ENCODE results near the gene NPPA. TPM values are rescaled to one million over a fixed set of nuclear protein-coding genes. Genes with fewer than 3 reads are reported as not detected.
"Not testable (repeated sequence)": the region's sequence is repeated elsewhere in the genome, so short reads cannot be mapped to it uniquely, and the experiment has no call there.

Gene NPPA
- not detected for total RNA-seq

DNA sequence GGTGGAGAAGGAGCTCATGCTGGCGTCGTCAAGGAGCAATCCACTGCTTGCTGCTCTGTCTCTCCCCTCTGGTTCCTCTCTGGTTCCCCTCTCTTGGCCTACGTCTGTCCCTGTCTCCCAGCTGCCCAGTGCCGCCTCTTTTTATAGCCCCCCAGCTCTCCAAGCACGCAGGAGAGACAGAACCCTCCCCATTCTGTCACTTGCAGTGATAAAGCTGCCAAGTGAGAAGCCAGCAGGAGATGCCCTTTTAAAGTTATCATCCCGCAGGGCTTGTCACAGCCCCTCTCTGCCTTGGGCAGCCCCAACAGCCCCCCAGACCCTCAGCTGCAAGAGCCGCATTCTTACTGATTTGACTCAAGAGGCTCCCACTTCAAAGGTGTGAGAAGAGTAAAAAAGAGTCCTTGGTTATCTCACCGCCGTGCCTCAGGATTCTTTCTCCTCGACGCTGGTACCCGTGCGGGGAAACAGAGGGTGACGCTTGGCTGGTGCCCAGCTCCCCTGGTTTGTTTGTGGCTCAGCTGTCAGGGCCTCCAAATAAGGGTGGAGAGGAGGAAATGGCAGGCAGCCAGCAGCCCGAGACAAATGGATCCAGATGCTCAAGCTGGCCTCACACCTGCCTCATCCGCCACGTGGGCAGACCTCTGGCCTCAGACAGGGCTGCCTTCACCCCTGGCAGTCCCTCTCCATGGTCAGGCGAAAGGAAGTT is at the start of gene NPPA:
Gene NPPA (minus strand): TSS at position 117 of the 706 bp plus-strand sequence. CDS start 99 bp downstream, at position 18.
- no peak for DNase-seq
- no peaks in the 10 kb centered on the region for H3K9me3 Mint-ChIP-seq
- POLR2A ChIA-PET, result interaction anchor here (0.8 to 1.0 kb wide), 2 partner anchors 60 to 61 kb away, joined by 3 read pairs; no protein-coding TSS in a partner anchor
- no peak within 1 kb of the TSS for H3K27ac Mint-ChIP-seq
- H3K4me3 Mint-ChIP-seq, result no peak within 1 kb of the TSS
- CTCF ChIA-PET, result interaction anchor here (2.3 kb wide), 1 partner anchor 10 kb away, joined by 8 read pairs; no protein-coding TSS in a partner anchor
- H3K4me1 Mint-ChIP-seq, result no peaks in the 10 kb centered on the region
- peaks cover 13% of the 10 kb centered on the region for H3K36me3 Mint-ChIP-seq (ENCODE audit: low read depth)
- peaks cover 6% of the 10 kb centered on the region for H3K27me3 Mint-ChIP-seq

DNA sequence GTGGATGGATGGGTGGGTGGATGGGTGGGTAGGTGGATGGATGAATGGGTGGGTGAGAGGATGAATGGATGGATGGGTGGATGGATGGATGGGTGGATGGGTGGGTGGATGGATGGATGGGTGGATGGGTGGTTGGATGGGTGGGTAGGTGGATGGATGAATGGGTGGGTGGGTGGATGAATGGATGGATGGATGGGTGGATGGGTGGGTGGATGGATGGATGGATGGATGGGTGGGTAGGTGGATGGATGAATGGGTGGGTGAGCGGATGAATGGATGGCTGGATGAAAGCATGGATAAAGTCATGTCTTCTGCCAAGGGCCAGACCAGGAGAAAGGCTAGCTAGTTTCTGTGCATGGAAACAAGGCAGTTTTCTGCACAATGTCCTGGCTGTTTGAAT is 46.9 kb upstream of the NPPA start:
- not testable (repeated sequence) for H3K9me3 Mint-ChIP-seq; H3K36me3 Mint-ChIP-seq (ENCODE audit: low read depth); H3K4me3 Mint-ChIP-seq; H3K4me1 Mint-ChIP-seq; DNase-seq; H3K27ac Mint-ChIP-seq
- peaks cover 44% of the 10 kb centered on the region for H3K27me3 Mint-ChIP-seq
- ChIA-PET CTCF (interaction anchor here (3.7 kb wide), 1 partner anchor 55 kb away, joined by 20 read pairs; no protein-coding TSS in a partner anchor), POLR2A (interaction anchor here (1.0 kb wide), 1 partner anchor 13 kb away, joined by 6 read pairs; no protein-coding TSS in a partner anchor)

DNA sequence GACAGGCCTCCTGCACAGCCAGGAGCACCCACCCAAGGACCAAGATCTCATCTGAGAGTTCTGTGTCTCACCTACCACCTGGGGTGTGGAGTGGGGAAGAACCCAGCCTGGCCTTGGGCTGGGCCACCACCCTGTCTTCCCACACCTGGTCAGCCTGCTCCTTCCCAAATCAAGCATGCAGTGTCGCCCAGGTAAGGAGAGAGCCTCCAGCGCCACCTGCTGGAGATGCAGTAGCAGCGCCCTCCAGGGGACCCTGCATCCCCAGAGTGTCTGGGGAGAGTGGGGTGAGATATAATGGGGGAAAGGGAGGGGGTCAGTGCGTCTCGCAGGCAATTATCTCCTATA is 46.3 kb upstream of the NPPA start:
- H3K9me3 Mint-ChIP-seq, result no peaks in the 10 kb centered on the region

DNA sequence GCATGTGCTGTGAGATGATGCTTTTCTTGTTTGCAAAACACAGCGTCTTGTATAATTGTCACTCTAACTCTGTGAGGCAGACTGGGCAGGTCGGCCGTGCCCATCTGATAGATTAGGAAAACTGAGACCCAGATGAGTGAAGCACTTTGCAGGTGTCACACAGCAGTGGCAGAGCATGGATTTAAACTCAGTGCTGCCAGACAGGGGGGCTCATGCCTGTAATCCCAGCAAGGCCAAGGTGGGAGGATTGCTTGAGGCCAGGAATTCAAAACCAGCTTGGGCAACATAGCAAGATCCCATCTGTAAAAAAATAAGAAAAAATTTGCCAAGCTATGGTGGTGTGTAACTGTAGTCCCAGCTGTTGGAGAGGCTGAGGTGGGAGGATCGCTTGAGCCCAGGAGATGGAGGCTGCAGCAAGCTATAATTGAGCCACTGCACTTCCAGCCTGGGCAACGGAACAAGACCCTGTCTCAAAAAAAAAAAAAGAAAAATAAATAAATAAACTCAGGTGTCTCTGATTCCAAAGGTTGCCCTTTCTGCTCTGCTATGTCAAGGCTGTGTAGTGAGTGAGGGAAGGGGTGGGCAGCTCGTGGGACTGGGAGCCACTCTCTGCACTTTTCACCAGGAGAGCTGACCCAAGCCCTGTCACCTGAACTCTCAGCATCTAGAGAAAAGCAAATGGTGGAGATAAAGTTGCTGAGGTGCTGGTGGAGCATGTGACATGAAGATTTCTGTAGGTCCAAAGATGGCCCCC is 44.0 kb upstream of the NPPA start:
- POLR2A ChIA-PET, result interaction anchor here (2.0 to 3.0 kb wide), 2 partner anchors 16 to 18 kb away, joined by 10 to 16 read pairs; no protein-coding TSS in a partner anchor
- CTCF ChIA-PET, result interaction anchor here (1.6 to 3.7 kb wide), 3 partner anchors 10 to 52 kb away, joined by 7 to 20 read pairs (median 10); no protein-coding TSS in a partner anchor
- Mint-ChIP-seq H3K36me3 (ENCODE audit: low read depth) (no peaks in the 10 kb centered on the region), H3K4me3 (no peak overlapping the region), H3K27me3 (peaks cover 19% of the 10 kb centered on the region), H3K9me3 (no peaks in the 10 kb centered on the region), H3K4me1 (no peaks in the 10 kb centered on the region), H3K27ac (no peak overlapping the region)
- no peak for DNase-seq

More for the DNA sequence above, 46.3 kb upstream of the NPPA start:
- H3K27ac Mint-ChIP-seq, result no peak overlapping the region
- H3K4me1 Mint-ChIP-seq, result no peaks in the 10 kb centered on the region
- DNase-seq, result peak; percentile 74
- no peak overlapping the region for H3K4me3 Mint-ChIP-seq
- H3K27me3 Mint-ChIP-seq, result peaks cover 37% of the 10 kb centered on the region
- POLR2A ChIA-PET, result interaction anchor here (3.0 kb wide), 1 partner anchor 14 kb away, joined by 16 read pairs; no protein-coding TSS in a partner anchor
- CTCF ChIA-PET, result interaction anchor here (3.7 kb wide), 1 partner anchor 54 kb away, joined by 20 read pairs; no protein-coding TSS in a partner anchor
- no peaks in the 10 kb centered on the region for H3K36me3 Mint-ChIP-seq (ENCODE audit: low read depth)

DNA sequence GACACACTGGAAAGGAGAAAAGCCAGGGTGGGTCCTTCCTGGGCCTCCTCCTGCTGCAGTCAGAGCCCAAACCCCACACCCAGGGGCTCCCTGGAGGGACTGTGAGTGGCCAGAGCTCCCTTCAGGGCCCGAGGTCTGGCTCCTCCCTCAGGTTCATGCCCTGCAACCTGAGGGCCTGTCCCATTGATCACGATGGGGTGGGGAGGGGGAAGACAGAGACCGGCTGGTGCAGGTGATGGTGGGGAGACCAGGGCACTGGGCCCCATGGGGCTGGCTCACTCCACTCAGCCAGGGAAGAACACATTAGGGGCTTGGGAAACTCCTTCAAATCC is 41.3 kb upstream of the NPPA start:
- CTCF ChIA-PET, result no interaction called here
- POLR2A ChIA-PET, result interaction anchor here (0.9 to 4.7 kb wide), 2 partner anchors 19 to 21 kb away, joined by 3 to 26 read pairs; no protein-coding TSS in a partner anchor

DNA sequence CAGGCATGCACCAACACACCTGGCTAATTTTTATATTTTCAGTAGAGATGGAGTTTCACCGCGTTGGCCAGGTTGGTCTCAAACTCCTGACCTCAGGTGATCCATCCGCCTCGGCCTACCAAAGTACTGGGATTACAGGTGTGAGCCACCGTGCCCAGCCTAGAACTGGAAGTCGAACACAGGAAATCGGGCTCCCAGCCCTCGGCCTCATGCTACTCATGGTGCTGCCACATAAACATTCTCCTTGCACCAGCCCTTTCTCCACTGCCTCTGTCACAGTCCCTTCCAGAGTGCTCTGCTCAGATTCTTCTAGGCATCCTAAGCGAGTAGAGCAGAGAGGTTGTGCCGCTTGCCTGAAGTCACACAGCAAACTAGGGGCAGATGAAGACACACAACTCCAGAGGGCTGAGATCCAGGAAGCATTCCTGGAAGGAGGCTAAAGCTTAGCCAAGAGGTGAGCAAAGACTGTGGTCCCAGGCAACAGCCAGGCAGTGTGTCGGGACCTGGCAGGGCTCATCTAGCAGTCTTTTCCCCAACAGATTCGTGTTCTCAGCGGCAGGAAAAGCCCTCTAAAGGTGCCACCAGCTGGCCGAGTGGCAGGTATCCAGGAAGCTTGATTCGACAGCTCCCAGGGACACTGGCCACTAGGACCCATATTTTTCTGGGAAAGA is 40.8 kb upstream of the NPPA start:
- CTCF ChIA-PET, result no interaction called here
- Mint-ChIP-seq H3K9me3 (no peaks in the 10 kb centered on the region), H3K27me3 (peaks cover 7% of the 10 kb centered on the region), H3K27ac (no peak overlapping the region), H3K4me3 (no peak overlapping the region), H3K4me1 (no peaks in the 10 kb centered on the region), H3K36me3 (ENCODE audit: low read depth) (no peaks in the 10 kb centered on the region)
- POLR2A ChIA-PET, result interaction anchor here (0.9 to 4.7 kb wide), 2 partner anchors 19 to 21 kb away, joined by 3 to 26 read pairs; no protein-coding TSS in a partner anchor
- DNase-seq, result no peak

More for the DNA sequence above, 41.3 kb upstream of the NPPA start:
- H3K9me3 Mint-ChIP-seq, result no peaks in the 10 kb centered on the region
- no peaks in the 10 kb centered on the region for H3K36me3 Mint-ChIP-seq (ENCODE audit: low read depth)
- no peak overlapping the region for H3K27ac Mint-ChIP-seq
- no peak overlapping the region for H3K4me3 Mint-ChIP-seq
- DNase-seq, result no peak
- no peaks in the 10 kb centered on the region for H3K4me1 Mint-ChIP-seq
- peaks cover 11% of the 10 kb centered on the region for H3K27me3 Mint-ChIP-seq

DNA sequence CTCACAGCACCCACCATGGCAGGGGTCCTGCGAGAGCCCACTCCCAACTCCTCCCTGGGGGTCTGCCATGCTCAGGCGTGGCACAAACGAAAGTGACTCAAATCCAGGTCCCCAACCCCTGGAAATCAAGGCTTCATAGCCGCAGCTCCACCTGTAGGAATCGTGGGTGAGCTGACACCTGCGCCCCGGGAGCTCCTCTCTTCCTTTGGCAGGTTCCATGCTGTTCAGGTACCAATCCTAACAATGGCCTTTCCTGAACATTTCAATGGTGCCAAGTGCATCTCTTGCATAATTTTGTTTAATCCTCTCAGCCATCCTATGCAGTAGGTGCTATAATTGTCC is 40.1 kb upstream of the NPPA start:
- Mint-ChIP-seq H3K9me3 (no peaks in the 10 kb centered on the region), H3K27me3 (peaks cover 4% of the 10 kb centered on the region), H3K4me3 (no peak overlapping the region), H3K27ac (no peak overlapping the region), H3K36me3 (ENCODE audit: low read depth) (no peaks in the 10 kb centered on the region), H3K4me1 (no peaks in the 10 kb centered on the region)
- POLR2A ChIA-PET, result interaction anchor here (0.6 to 4.7 kb wide), 3 partner anchors 10 to 22 kb away, joined by 4 to 26 read pairs (median 4); no protein-coding TSS in a partner anchor
- no peak for DNase-seq
- CTCF ChIA-PET, result no interaction called here

DNA sequence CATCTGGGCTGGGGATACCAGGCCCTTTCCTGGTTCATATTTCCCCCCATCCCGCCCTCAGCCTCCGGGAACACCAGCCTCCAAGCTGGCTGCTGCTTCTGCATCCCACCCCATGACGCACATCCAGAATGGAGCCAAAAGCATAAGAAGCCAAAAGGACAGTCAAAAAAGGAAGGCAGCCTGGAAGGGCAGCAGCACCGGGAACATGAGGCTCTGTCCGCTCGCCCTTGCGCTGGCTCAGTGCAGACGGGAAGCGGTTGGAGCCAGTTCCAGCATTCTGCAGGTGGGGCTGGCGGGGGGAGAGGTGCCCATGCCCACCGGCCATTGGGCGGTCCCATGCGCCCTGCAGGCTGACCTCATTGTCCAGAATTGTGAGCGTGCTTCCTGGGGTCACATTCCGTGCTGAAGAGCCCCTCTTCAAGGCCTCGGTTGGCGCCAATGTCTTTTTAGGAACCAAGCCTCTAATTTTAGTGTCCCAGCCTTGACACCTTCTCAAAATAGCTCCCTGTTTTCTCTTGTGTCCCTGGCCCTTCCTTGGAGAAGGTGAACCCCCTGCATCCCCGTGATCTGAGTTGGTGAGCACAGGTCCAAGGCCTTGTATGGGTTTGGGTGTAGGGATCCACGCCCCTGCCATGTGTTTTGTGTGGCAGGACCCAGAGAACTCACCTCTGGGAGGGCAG is 39.5 kb upstream of the NPPA start:
- H3K36me3 Mint-ChIP-seq (ENCODE audit: low read depth), result no peaks in the 10 kb centered on the region
- no peak for DNase-seq
- peaks cover 4% of the 10 kb centered on the region for H3K27me3 Mint-ChIP-seq
- ChIA-PET POLR2A (interaction anchor here (0.6 to 4.7 kb wide), 3 partner anchors 10 to 23 kb away, joined by 4 to 26 read pairs (median 4); no protein-coding TSS in a partner anchor), CTCF (no interaction called here)
- no peak overlapping the region for H3K27ac Mint-ChIP-seq
- H3K4me1 Mint-ChIP-seq, result no peaks in the 10 kb centered on the region
- H3K9me3 Mint-ChIP-seq, result no peaks in the 10 kb centered on the region
- no peak overlapping the region for H3K4me3 Mint-ChIP-seq

DNA sequence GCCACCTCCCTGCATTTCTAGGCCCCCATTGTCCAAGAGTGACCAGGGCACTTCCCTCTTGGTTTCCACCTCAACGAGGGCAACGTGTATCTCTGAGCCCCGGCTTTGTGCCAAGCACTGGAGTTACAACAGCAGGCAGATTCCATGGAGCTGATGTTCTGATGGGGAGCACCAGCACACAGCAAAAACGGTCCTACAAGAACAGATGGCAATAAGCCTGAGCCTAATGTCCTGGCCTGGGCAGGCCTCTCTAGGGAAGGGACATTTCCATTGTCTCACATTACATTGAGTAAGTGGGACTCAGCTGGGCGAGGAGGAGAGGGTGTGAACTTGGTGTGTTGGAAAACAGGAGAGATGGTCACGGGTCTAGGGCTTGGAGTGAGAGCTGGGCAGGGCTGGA is 38.3 kb upstream of the NPPA start:
- H3K27ac Mint-ChIP-seq, result no peak overlapping the region
- peaks cover 4% of the 10 kb centered on the region for H3K27me3 Mint-ChIP-seq
- CTCF ChIA-PET, result no interaction called here
- no peak overlapping the region for H3K4me3 Mint-ChIP-seq
- H3K9me3 Mint-ChIP-seq, result no peaks in the 10 kb centered on the region
- POLR2A ChIA-PET, result interaction anchor here (4.7 kb wide), 1 partner anchor 22 kb away, joined by 26 read pairs; no protein-coding TSS in a partner anchor
- H3K4me1 Mint-ChIP-seq, result no peaks in the 10 kb centered on the region
- DNase-seq, result no peak
- H3K36me3 Mint-ChIP-seq (ENCODE audit: low read depth), result no peaks in the 10 kb centered on the region

DNA sequence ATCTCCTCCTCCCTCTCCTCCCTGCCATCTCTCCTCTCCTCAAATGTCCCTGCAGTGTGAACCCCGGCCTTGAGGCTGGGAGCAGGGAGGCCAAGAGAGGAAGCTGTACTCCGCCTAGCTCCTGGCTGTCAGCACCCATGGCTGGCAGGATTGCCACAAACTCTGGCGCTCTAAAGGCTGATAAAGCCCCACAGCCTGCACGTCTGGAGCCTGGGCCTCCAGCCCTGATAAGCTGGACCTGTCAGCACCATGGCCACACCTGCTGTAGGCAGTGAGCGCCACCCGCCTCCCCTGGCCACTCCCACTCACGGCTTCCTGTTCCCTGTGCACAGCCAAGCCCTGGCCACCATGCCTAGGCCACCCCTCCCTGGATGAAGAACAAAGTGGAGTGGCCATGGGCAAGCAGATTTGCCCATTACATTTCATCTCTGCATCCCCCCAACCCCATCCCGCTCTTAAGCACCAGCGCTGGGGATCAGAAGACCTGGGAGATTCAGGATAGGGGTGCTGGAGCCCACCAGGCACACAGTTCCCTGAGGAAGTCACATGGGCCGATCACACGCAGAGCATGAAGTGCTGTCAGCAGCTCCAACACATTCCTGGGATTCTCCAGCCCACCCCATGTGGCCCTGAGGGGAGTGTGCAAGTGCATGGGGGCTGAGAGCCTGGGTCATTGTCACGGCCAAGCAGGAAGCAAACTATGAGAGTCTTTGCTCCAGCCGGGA is 35.4 kb upstream of the NPPA start:
- POLR2A ChIA-PET, result interaction anchor here (0.8 to 1.2 kb wide), 2 partner anchors 25 to 27 kb away, joined by 3 to 10 read pairs; no protein-coding TSS in a partner anchor
- Mint-ChIP-seq H3K36me3 (ENCODE audit: low read depth) (no peaks in the 10 kb centered on the region), H3K27me3 (peaks cover 2% of the 10 kb centered on the region), H3K4me1 (no peaks in the 10 kb centered on the region), H3K27ac (no peak overlapping the region), H3K4me3 (no peak overlapping the region), H3K9me3 (no peaks in the 10 kb centered on the region)
- no peak for DNase-seq
- CTCF ChIA-PET, result interaction anchor here (1.1 kb wide), 1 partner anchor 10 kb away, joined by 4 read pairs; no protein-coding TSS in a partner anchor

DNA sequence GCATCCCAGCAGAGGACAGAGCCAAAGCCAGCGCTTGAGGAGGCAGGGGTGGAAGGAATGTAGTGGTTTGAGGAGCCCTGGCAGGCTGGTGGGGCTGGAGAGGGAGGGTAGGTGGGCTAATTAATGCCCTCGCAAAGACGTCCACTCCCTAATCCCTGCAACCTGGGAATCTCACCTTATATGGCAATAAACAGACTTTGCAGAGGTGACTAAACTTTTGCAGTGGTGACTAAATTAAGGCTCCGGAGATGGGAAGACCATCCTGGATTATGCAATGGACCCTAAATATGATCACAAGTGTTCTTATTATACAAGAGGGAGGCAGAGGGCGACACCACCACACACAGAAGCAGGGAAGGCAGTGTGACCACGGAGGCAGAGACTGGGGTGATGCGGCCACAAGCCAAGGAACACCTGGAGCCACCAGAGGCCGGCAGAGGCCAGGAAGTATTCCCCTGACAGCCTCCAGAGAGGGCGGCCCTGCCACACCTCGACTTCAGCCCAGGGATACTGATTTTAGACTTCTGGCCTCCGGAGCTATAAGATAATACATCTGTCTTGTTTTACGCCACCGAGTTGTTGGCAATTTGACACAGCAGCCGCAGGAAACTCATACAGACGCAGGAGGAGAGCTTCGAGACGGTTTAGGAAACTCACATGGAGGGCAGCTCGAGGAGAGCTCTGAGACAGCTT is 34.3 kb upstream of the NPPA start:
- no peak for DNase-seq
- H3K4me1 Mint-ChIP-seq, result no peaks in the 10 kb centered on the region
- H3K27ac Mint-ChIP-seq, result no peak overlapping the region
- peaks cover 6% of the 10 kb centered on the region for H3K27me3 Mint-ChIP-seq
- no peaks in the 10 kb centered on the region for H3K9me3 Mint-ChIP-seq
- CTCF ChIA-PET, result interaction anchor here (1.1 kb wide), 1 partner anchor 9 kb away, joined by 4 read pairs; no protein-coding TSS in a partner anchor
- no peak overlapping the region for H3K4me3 Mint-ChIP-seq
- POLR2A ChIA-PET, result interaction anchor here (0.8 to 3.2 kb wide), 3 partner anchors 26 to 28 kb away, joined by 3 to 18 read pairs (median 10); no protein-coding TSS in a partner anchor
- no peaks in the 10 kb centered on the region for H3K36me3 Mint-ChIP-seq (ENCODE audit: low read depth)
